HCT116 (cell line): ENCODE measurements around the gene IDUA. TPM values are rescaled to one million over a fixed set of nuclear protein-coding genes. Genes with fewer than 3 reads are reported as not detected.

Source experiments
- ATAC-seq: fragments of 200-7000 bp; cut with Tn5 transposase; 2 replicates; pipeline ENCODE4 v1.9.1; 2020; ENCODE audit warnings: mild to moderate bottlenecking, moderate library complexity
- BruUV-seq: library from RNA; stranded (reverse); fragments of 400-500 nt; replicated peaks from 2 replicates; lab custom pipeline; 2021; lab: Mats Ljungman, UMichigan
- CTCF ChIA-PET: fragments of 300-600 bp; sonication (Branson Sonifier 250); formaldehyde crosslinking; loops from one replicate; lab custom pipeline; 2021; ENCODE audit warnings: antibody characterized with exemption; lab: Charles Lee
- POLR2A ChIA-PET: fragments of 300-600, 350-600 bp; sonication (Branson Sonifier 250); formaldehyde crosslinking; loops from one replicate; lab custom pipeline; 2021; ENCODE audit warnings: antibody characterized with exemption; lab: Charles Lee
- RAD21 ChIA-PET, 2 experiments: fragments of 300-600 bp; sonication (Branson Sonifier 250); formaldehyde crosslinking; loops; one replicate each; lab custom pipeline; 2023; ENCODE audit warnings: low total read pairs in 2 of 2; ENCODE audit not compliant: uncharacterized antibody in 2 of 2, unreplicated experiment in 2 of 2, low non-redundant PET in 1 of 2; lab: Charles Lee
- DNase-seq: peaks from one replicate; pipeline ENCODE4 v3.0.0-alpha.2; 2010; ENCODE audit warnings: low read depth, low spot score
- H2AFZ ChIP-seq: fragments of 200-600 bp; shearing (Covaris generic), sonication (generic); 2 replicates; pipeline ENCODE4 v1.6.1; 2017; ENCODE audit warnings: low read depth, mixed run types, mixed read lengths, antibody characterized with exemption, low read length; ENCODE audit not compliant: poor library complexity, severe bottlenecking
- H3K27ac ChIP-seq: 2 replicates; pipeline ENCODE4 v1.5.1; 2012; ENCODE audit warnings: low read depth, low read length
- H3K27me3 ChIP-seq: fragments of 200-600 bp; sonication (generic); 2 replicates; pipeline ENCODE4 v1.6.1; 2016; ENCODE audit warnings: mixed run types, low read length, mixed read lengths; ENCODE audit not compliant: insufficient read depth
- H3K36me3 ChIP-seq, 2 experiments: fragments of 200-500 bp in 1 of 2; fragments of 200-600 bp in 1 of 2; sonication (Bioruptor generic) in 1 of 2; sonication (generic) in 1 of 2; 2 replicates each; pipeline versions ENCODE4 v1.5.1 to v1.6.1; 2014 to 2016; ENCODE audit warnings: low read length in 2 of 2, inconsistent platforms in 1 of 2, mixed read lengths in 1 of 2, mixed run types in 1 of 2; ENCODE audit not compliant: insufficient read depth in 2 of 2, control insufficient read depth in 1 of 2
- H3K4me1 ChIP-seq, 2 experiments: fragments of 200-600 bp in 1 of 2; sonication (generic) in 1 of 2; 2 replicates each; pipeline versions ENCODE4 v1.5.1 to v1.6.1; 2012 to 2017; ENCODE audit warnings: low read length in 2 of 2, inconsistent platforms in 1 of 2, mild to moderate bottlenecking in 1 of 2, mixed read lengths in 1 of 2, mixed run types in 1 of 2, moderate library complexity in 1 of 2; ENCODE audit not compliant: insufficient read depth in 2 of 2, control insufficient read depth in 1 of 2
- H3K4me2 ChIP-seq: fragments of 200-600 bp; sonication (generic); 2 replicates; pipeline ENCODE4 v1.6.1; 2017; ENCODE audit warnings: mixed run types, low read length, mixed read lengths
- H3K4me3 ChIP-seq, 2 experiments: fragments of 200-600 bp in 1 of 2; sonication (generic) in 1 of 2; replicated peaks in 1 of 2; 2 replicates each; pipeline ENCODE4 v1.5.1; 2011 to 2016; ENCODE audit warnings: low read length in 2 of 2, control low read depth in 1 of 2, low read depth in 1 of 2, mild to moderate bottlenecking in 1 of 2, mixed read lengths in 1 of 2, mixed run types in 1 of 2
- H3K79me2 ChIP-seq: fragments of 200-600 bp; sonication (generic); 2 replicates; pipeline ENCODE4 v1.6.1; 2017; ENCODE audit warnings: mild to moderate bottlenecking, mixed run types, low read length, moderate library complexity, mixed read lengths; ENCODE audit not compliant: insufficient read depth
- H3K9ac ChIP-seq: fragments of 200-600 bp; sonication (generic); 2 replicates; pipeline ENCODE4 v1.6.1; 2016; ENCODE audit warnings: low read length, mixed read lengths
- H3K9me2 ChIP-seq: fragments of 200-600 bp; sonication (generic), shearing (Covaris generic); 2 replicates; pipeline ENCODE4 v1.6.1; 2017; ENCODE audit warnings: mixed run types, mild to moderate bottlenecking, moderate library complexity; ENCODE audit not compliant: insufficient read depth
- H3K9me3 ChIP-seq, 2 experiments: fragments of 200-500 bp in 1 of 2; fragments of 200-600 bp in 1 of 2; sonication (Bioruptor generic) in 1 of 2; sonication (generic) in 1 of 2; 2 replicates each; pipeline ENCODE4 v1.6.1; 2014 to 2017; ENCODE audit warnings: low read length in 2 of 2, mixed read lengths in 2 of 2, inconsistent platforms in 1 of 2, low read depth in 1 of 2, mild to moderate bottlenecking in 1 of 2, mixed run types in 1 of 2, moderate library complexity in 1 of 2; ENCODE audit not compliant: control insufficient read depth in 1 of 2, insufficient read depth in 1 of 2
- H4K20me1 ChIP-seq: fragments of 200-600 bp; sonication (generic), shearing (Covaris generic); 2 replicates; pipeline ENCODE4 v1.6.1; 2017; ENCODE audit warnings: mixed run types, mild to moderate bottlenecking, moderate library complexity; ENCODE audit not compliant: insufficient read depth
- CBX3 ChIP-seq: IDR thresholded peaks from 2 replicates; pipeline ENCODE4 v1.6.1; 2012; ENCODE audit warnings: low read depth
- CTCF ChIP-seq, 3 experiments: fragments of 200-600 bp in 1 of 3; sonication (generic) in 1 of 3; IDR thresholded peaks in 2 of 3; conservative IDR thresholded peaks in 1 of 3; 2 replicates each; pipeline ENCODE4 v1.5.1; 2012 to 2017; ENCODE audit warnings: low read depth in 2 of 3, low read length in 2 of 3, antibody characterized with exemption in 1 of 3, borderline replicate concordance in 1 of 3, control low read depth in 1 of 3, mild to moderate bottlenecking in 1 of 3, mixed read lengths in 1 of 3, mixed run types in 1 of 3, moderate library complexity in 1 of 3; ENCODE audit not compliant: insufficient read depth in 1 of 3
- EGR1 ChIP-seq: IDR thresholded peaks from 2 replicates; pipeline ENCODE4 v1.6.1; 2012; ENCODE audit warnings: low read depth
- ELF1 ChIP-seq: IDR thresholded peaks from 2 replicates; pipeline ENCODE4 v1.6.1; 2012; ENCODE audit warnings: low read depth, borderline replicate concordance
- EZH2 ChIP-seq: fragments of 200-600 bp; sonication (generic); IDR thresholded peaks from 2 replicates; pipeline ENCODE4 v1.6.1; 2017; ENCODE audit warnings: antibody characterized with exemption, mixed run types
- FOSL1 ChIP-seq: IDR thresholded peaks from 2 replicates; pipeline ENCODE4 v1.6.1; 2012; ENCODE audit warnings: low read depth
- RAD21 ChIP-seq: IDR thresholded peaks from 2 replicates; pipeline ENCODE4 v1.6.1; 2012; ENCODE audit warnings: low read depth, mild to moderate bottlenecking
- REST ChIP-seq: IDR thresholded peaks from 2 replicates; pipeline ENCODE4 v1.6.1; 2012; ENCODE audit warnings: low read depth
- SP1 ChIP-seq: IDR thresholded peaks from 2 replicates; pipeline ENCODE4 v1.6.1; 2012; ENCODE audit warnings: low read depth
- intact Hi-C: fragments of 100-400 bp; cut with micrococcal nuclease; formaldehyde crosslinking; loops from 2 replicates; pipeline ENCODE4 v1.10.0; 2022
- total RNA-seq: library from RNA; stranded (reverse); gene quantifications from one replicate; pipeline ENCODE4 v1.2.1, GENCODE V29; 2021; ENCODE audit not compliant: unreplicated experiment
- TF ChIP-seq, protein P1 (sequence below): IDR thresholded peaks from 2 replicates; pipeline ENCODE4 v1.6.1; 2012

Gene IDUA
- total RNA-seq, 1 experiment from 2014 or later: 28.2 TPM

GRCh38 chr4:995311-996026 is 8.6 kb downstream of the IDUA start:
- Histone ChIP-seq H3K9me2 (no peaks in the 10 kb centered on the region), H3K36me3 (no peaks in the 10 kb centered on the region), H4K20me1 (no peaks in the 10 kb centered on the region), H2AFZ (no peak overlapping the region), H3K9me3 (no peaks in the 10 kb centered on the region), H3K27me3 (no peaks in the 10 kb centered on the region), H3K4me1 (peaks cover 14 to 22% of the 10 kb centered on the region in 2 experiments), H3K4me2 (no peak overlapping the region), H3K79me2 (no peaks in the 10 kb centered on the region), H3K9ac (no peak overlapping the region), H3K4me3 (no peak overlapping the region), H3K27ac (no peak overlapping the region)
- ATAC-seq: no peak
- RAD21 ChIA-PET: no interaction called here
- TF ChIP-seq ELF1 (no peak), SP1 (no peak), EZH2 (no peak), REST (no peak), EGR1 (no peak), CTCF (IDR thresholded peaks at IDR 0.05 in 2 of 3, conservative IDR thresholded peaks at IDR 0.05 in 1 of 3; ENCODE audit: borderline replicate concordance in 1 of 3, insufficient read depth in 1 of 3, low read depth in 2 of 3, low read length in 2 of 3) (no peak), CBX3 (no peak), RAD21 (no peak), FOSL1 (no peak)
- TF ChIP-seq, protein P1, sequence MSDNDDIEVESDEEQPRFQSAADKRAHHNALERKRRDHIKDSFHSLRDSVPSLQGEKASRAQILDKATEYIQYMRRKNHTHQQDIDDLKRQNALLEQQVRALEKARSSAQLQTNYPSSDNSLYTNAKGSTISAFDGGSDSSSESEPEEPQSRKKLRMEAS: no peak
- DNase-seq: no peak
- no TSS peak for BruUV-seq
- intact Hi-C loops: no loop called here
- POLR2A ChIA-PET: no interaction called here
- CTCF ChIA-PET: no interaction called here
